Caki2 (cell line): ENCODE results near the gene MROH2A. TPM values are rescaled to one million over a fixed set of nuclear protein-coding genes. Genes with fewer than 3 reads are reported as not detected.
"Not testable (repeated sequence)": the region's sequence is repeated elsewhere in the genome, so short reads cannot be mapped to it uniquely, and the experiment has no call there.

Experiments
- DNase-seq: peaks from one replicate; pipeline ENCODE4 v3.0.0-alpha.2; 2015; ENCODE audit warnings: low read depth
- in situ Hi-C: cut with HindIII; loops from 2 replicates; pipeline ENCODE4 v1.10.0; 2016; ENCODE audit warnings: low sequenced_read_pairs, low pct_unique_long_range_greater_than_20kb, mixed read lengths
- total RNA-seq: library from RNA; depleted of rRNA; stranded (reverse); fragments of >200 nt; shearing (Covaris generic); gene quantifications from 2 replicates; pipeline ENCODE4 v1.2.3, GENCODE V29; 2014; ENCODE audit warnings: low replicate concordance; rRNA removed

MROH2A gene
- total RNA-seq, 1 experiment from 2014 or later: not detected

DNA sequence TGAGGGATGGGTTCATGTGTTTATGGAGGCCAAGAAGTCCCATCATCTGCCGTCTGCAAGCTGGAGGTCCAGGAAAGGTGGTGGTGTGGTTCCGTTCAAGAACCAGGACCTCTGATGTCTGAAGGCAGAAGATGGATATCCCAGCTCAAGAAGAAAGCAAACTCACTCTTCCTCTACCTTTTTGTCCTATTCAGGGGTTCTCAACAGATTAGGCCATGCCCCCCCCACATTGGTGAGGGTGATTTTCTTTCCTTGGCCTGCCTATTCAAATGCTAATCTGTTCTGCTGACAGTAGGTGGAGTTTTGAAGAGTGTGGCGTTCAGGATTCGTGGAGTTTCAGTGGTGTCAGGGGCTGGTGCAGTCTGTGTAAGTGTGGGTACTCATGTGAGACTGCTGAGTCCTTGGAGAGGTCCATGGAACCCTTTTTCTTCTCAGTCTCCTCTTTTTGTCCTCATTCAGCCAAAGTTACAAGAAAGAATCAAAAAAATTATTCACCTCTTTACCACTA lies 84.2 kb downstream of the MROH2A start:
- DNase-seq: no peak
- in situ Hi-C loops: no loop called here

- DNase-seq: no peak
- in situ Hi-C loops: no loop called here
Observed at GRCh38 chr2:233865838-233866237, 87.7 kb downstream of the MROH2A start.

GRCh38 chr2:233866479-233866878 lies 88.3 kb downstream of the MROH2A start:
- DNase-seq: no peak
- in situ Hi-C loops: no loop called here

- in situ Hi-C loops: no loop called here
- no peak for DNase-seq
Observed at GRCh38 chr2:233867993-233868532, 89.9 kb downstream of the MROH2A start, which contains the start of gene MSL3B. Gene MSL3B (minus strand): TSS chr2:233868386.

DNA sequence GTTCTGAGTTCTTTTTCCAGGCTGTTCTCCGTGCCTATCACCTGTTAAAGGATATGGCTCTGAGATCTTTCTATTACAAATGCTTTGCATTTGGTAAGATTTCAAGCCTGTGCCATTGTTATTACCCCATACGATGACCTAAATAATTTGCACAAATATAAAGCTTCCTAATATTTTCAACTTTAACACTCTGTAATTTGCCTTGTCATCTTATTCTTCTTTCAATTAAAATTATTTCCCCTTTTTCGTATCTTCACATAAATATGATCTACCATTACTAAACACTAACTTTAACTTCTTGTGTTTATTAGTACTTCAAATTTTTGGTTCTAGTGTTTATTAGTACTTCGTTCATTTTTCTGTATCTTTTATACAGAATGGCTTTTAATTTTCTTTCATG lies 93.3 kb downstream of the MROH2A start:
- DNase-seq: no peak
- in situ Hi-C loops: no loop called here

DNA sequence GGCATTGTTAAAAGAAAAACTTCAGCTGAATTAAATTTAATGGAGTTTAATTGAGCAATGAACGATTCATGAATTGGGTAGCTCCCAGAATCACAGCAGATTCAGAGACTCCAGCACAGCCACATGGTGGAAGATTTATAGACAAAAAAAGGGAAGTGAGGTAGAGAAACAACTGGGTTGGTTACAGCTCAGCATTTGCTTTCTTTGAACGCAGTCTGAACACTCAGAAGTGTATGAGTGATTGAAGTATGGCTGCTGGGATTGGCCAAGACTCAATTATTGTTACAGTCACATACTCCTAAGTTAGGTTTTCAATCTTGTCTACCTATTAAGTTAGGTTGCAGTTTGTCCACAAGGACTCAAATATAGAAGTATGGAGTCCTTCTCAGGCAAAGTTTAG lies 94.0 kb downstream of the MROH2A start:
- in situ Hi-C loops, DNase-seq: not testable (repeated sequence)

- DNase-seq: no peak
Observed at GRCh38 chr2:233882353-233882752, 104.2 kb downstream of the MROH2A start.

More at GRCh38 chr2:233882353-233882752, 104.2 kb downstream of the MROH2A start:
- in situ Hi-C loops: no loop called here

Other genes starting within 250 kb of the MROH2A start
- gene USP40, start 211.5 kb upstream of the MROH2A start, total RNA-seq: 12.2 and 23.4 TPM in 2 replicates
- 0.87 and 2.2 TPM in 2 replicates for gene UGT1A8, start 160.7 kb upstream of the MROH2A start, total RNA-seq
- not detected in 2 replicates for gene UGT1A10, start 141.9 kb upstream of the MROH2A start, total RNA-seq
- 127 and 161 TPM in 2 replicates for gene UGT1A9, start 106.4 kb upstream of the MROH2A start, total RNA-seq
- 39.2 and 45.3 TPM in 2 replicates for gene UGT1A7, start 96.4 kb upstream of the MROH2A start, total RNA-seq
- gene UGT1A6, start 85.4 kb upstream of the MROH2A start, total RNA-seq: 130 and 145 TPM in 2 replicates
- gene UGT1A5, start 65.4 kb upstream of the MROH2A start, total RNA-seq: not detected in 2 replicates
- 0.10 and 3.3 TPM in 2 replicates for gene UGT1A4, start 59.6 kb upstream of the MROH2A start, total RNA-seq
- gene UGT1A3, start 49.3 kb upstream of the MROH2A start, total RNA-seq: 0.78 TPM in 1 of 2 replicates, not detected in the other
- gene UGT1A1, start 18.1 kb upstream of the MROH2A start, total RNA-seq: 6.9 and 10.4 TPM in 2 replicates
- 33.9 and 34.9 TPM in 2 replicates for gene HJURP, start 76.2 kb downstream of the MROH2A start, total RNA-seq
- gene TRPM8, start 139.0 kb downstream of the MROH2A start, total RNA-seq: 0.37 TPM in 1 of 2 replicates, not detected in the other